Osteocyte (in vitro differentiated cells): ENCODE measurements around the gene RBM4B. TPM values are rescaled to one million over a fixed set of nuclear protein-coding genes. Genes with fewer than 3 reads are reported as not detected.

ENCODE experiments used
- DNase-seq: peaks from one replicate; pipeline ENCODE4 v3.0.0; 2021; ENCODE audit warnings: mixed read lengths; ENCODE audit not compliant: unreplicated experiment; ENCODE audit errors: extremely low spot score
- H3K27ac Mint-ChIP-seq: one replicate; pipeline ENCODE4 v1.8.0; 2021; ENCODE audit warnings: mild to moderate bottlenecking, mixed read lengths; ENCODE audit not compliant: unreplicated experiment
- H3K27me3 Mint-ChIP-seq: one replicate; pipeline ENCODE4 v1.8.0; 2021; ENCODE audit warnings: mixed read lengths; ENCODE audit not compliant: unreplicated experiment
- H3K36me3 Mint-ChIP-seq: one replicate; pipeline ENCODE4 v1.8.0; 2021; ENCODE audit warnings: mixed read lengths; ENCODE audit not compliant: unreplicated experiment
- H3K4me1 Mint-ChIP-seq: one replicate; pipeline ENCODE4 v1.8.0; 2021; ENCODE audit warnings: mixed read lengths; ENCODE audit not compliant: unreplicated experiment
- H3K4me3 Mint-ChIP-seq: one replicate; pipeline ENCODE4 v1.8.0; 2021; ENCODE audit warnings: mild to moderate bottlenecking, moderate library complexity, mixed read lengths; ENCODE audit not compliant: unreplicated experiment
- H3K9me3 Mint-ChIP-seq: one replicate; pipeline ENCODE4 v1.8.0; 2021; ENCODE audit warnings: mixed read lengths; ENCODE audit not compliant: unreplicated experiment
- CTCF ChIP-seq: fragments of 200-600 bp; sonication (generic); IDR thresholded peaks from 2 replicates; pipeline ENCODE4 v1.5.0; 2021; ENCODE audit warnings: antibody characterized with exemption, mild to moderate bottlenecking, moderate library complexity
- total RNA-seq: library from RNA; stranded (reverse); gene quantifications from 2 replicates; pipeline ENCODE4 v1.2.1, GENCODE V29; 2021

RBM4B gene
- total RNA-seq, 1 donor from 2014 or later: 31.4 TPM

- Mint-ChIP-seq H3K36me3 (peaks cover 11% of the 10 kb centered on the region), H3K9me3 (no peaks in the 10 kb centered on the region), H3K27me3 (no peaks in the 10 kb centered on the region), H3K4me3 (no peak overlapping the region), H3K4me1 (no peaks in the 10 kb centered on the region), H3K27ac (no peak overlapping the region)
- no peak for TF ChIP-seq CTCF
- no peak for DNase-seq
These were observed 23.1 kb upstream of the RBM4B start for GRCh38 chr11:66700742-66701141.

GRCh38 chr11:66700337-66700736 is 22.6 kb upstream of the RBM4B start:
- no peak for TF ChIP-seq CTCF
- H3K27me3 Mint-ChIP-seq: no peaks in the 10 kb centered on the region
- peaks cover 11% of the 10 kb centered on the region for H3K36me3 Mint-ChIP-seq

GRCh38 chr11:66698491-66698890 is 20.8 kb upstream of the RBM4B start:
- no peak overlapping the region for H3K4me3 Mint-ChIP-seq
- H3K36me3 Mint-ChIP-seq: peaks cover 11% of the 10 kb centered on the region
- DNase-seq: no peak
- H3K27ac Mint-ChIP-seq: no peak overlapping the region
- TF ChIP-seq CTCF: no peak
- H3K27me3 Mint-ChIP-seq: no peaks in the 10 kb centered on the region
- H3K9me3 Mint-ChIP-seq: no peaks in the 10 kb centered on the region
- peaks cover 3% of the 10 kb centered on the region for H3K4me1 Mint-ChIP-seq

More at GRCh38 chr11:66700337-66700736, 22.6 kb upstream of the RBM4B start:
- no peak for DNase-seq
- no peaks in the 10 kb centered on the region for H3K4me1 Mint-ChIP-seq
- H3K27ac Mint-ChIP-seq: no peak overlapping the region
- no peaks in the 10 kb centered on the region for H3K9me3 Mint-ChIP-seq
- no peak overlapping the region for H3K4me3 Mint-ChIP-seq

GRCh38 chr11:66697988-66698387 is 20.3 kb upstream of the RBM4B start:
- TF ChIP-seq CTCF: no peak
- no peaks in the 10 kb centered on the region for H3K27me3 Mint-ChIP-seq
- no peak overlapping the region for H3K4me3 Mint-ChIP-seq
- no peak overlapping the region for H3K27ac Mint-ChIP-seq
- H3K9me3 Mint-ChIP-seq: no peaks in the 10 kb centered on the region
- peaks cover 11% of the 10 kb centered on the region for H3K36me3 Mint-ChIP-seq
- DNase-seq: no peak
- peaks cover 3% of the 10 kb centered on the region for H3K4me1 Mint-ChIP-seq

- Mint-ChIP-seq H3K4me1 (peaks cover 3% of the 10 kb centered on the region), H3K4me3 (no peak overlapping the region), H3K36me3 (peaks cover 7% of the 10 kb centered on the region), H3K9me3 (no peaks in the 10 kb centered on the region), H3K27me3 (no peaks in the 10 kb centered on the region), H3K27ac (no peak overlapping the region)
- no peak for DNase-seq
- TF ChIP-seq CTCF: no peak
These were observed 18.5 kb upstream of the RBM4B start for GRCh38 chr11:66696146-66696545.
